KMS-11 (cell line): ENCODE results near the gene PAK1IP1.

Source experiments
- H2AFZ ChIP-seq: fragments of 200-600 bp; sonication (generic); 2 replicates; pipeline ENCODE4 v1.6.1; 2016; ENCODE audit warnings: antibody characterized with exemption, mixed run types, low read depth
- H3K27ac ChIP-seq: fragments of 200-600 bp; sonication (generic); 2 replicates; pipeline ENCODE4 v1.6.1; 2016; ENCODE audit warnings: mild to moderate bottlenecking, mixed run types
- H3K27me3 ChIP-seq: fragments of 200-600 bp; sonication (generic); 2 replicates; pipeline ENCODE4 v1.6.1; 2017; ENCODE audit warnings: mild to moderate bottlenecking, low read depth, mixed run types, moderate library complexity; ENCODE audit not compliant: insufficient read depth
- H3K36me3 ChIP-seq: fragments of 200-600 bp; sonication (generic); 2 replicates; pipeline ENCODE4 v1.6.1; 2017; ENCODE audit warnings: mild to moderate bottlenecking, mixed run types; ENCODE audit not compliant: insufficient read depth
- H3K4me1 ChIP-seq: fragments of 200-600 bp; sonication (generic); 2 replicates; pipeline ENCODE4 v1.6.1; 2016; ENCODE audit warnings: mild to moderate bottlenecking, low read depth, mixed run types; ENCODE audit not compliant: poor library complexity, severe bottlenecking
- H3K4me2 ChIP-seq: fragments of 200-600 bp; sonication (generic); 2 replicates; pipeline ENCODE4 v1.7.0; 2016; ENCODE audit warnings: mild to moderate bottlenecking, mixed run types
- H3K4me3 ChIP-seq: fragments of 200-600 bp; sonication (generic); IDR thresholded peaks from 2 replicates; pipeline ENCODE4 v1.6.1; 2017; ENCODE audit warnings: low read depth, low read length, mixed read lengths; ENCODE audit not compliant: insufficient read depth
- H3K79me2 ChIP-seq: fragments of 200-600 bp; sonication (generic); 2 replicates; pipeline ENCODE4 v1.6.1; 2016; ENCODE audit warnings: low read depth, mixed run types; ENCODE audit not compliant: insufficient read depth
- H3K9ac ChIP-seq: fragments of 200-600 bp; sonication (generic); 2 replicates; pipeline ENCODE4 v1.6.1; 2016; ENCODE audit warnings: mild to moderate bottlenecking, mixed run types
- H4K20me1 ChIP-seq: fragments of 200-600 bp; sonication (generic); 2 replicates; pipeline ENCODE4 v1.6.1; 2016; ENCODE audit warnings: mild to moderate bottlenecking, mixed run types; ENCODE audit not compliant: insufficient read depth
- TF ChIP-seq, protein P1 (sequence below): fragments of 200-600 bp; sonication (generic); conservative IDR thresholded peaks from 2 replicates; pipeline ENCODE4 v1.6.1; 2017; ENCODE audit warnings: low read depth, mild to moderate bottlenecking, antibody characterized with exemption, low read length, moderate library complexity, mixed read lengths

Gene PAK1IP1

DNA sequence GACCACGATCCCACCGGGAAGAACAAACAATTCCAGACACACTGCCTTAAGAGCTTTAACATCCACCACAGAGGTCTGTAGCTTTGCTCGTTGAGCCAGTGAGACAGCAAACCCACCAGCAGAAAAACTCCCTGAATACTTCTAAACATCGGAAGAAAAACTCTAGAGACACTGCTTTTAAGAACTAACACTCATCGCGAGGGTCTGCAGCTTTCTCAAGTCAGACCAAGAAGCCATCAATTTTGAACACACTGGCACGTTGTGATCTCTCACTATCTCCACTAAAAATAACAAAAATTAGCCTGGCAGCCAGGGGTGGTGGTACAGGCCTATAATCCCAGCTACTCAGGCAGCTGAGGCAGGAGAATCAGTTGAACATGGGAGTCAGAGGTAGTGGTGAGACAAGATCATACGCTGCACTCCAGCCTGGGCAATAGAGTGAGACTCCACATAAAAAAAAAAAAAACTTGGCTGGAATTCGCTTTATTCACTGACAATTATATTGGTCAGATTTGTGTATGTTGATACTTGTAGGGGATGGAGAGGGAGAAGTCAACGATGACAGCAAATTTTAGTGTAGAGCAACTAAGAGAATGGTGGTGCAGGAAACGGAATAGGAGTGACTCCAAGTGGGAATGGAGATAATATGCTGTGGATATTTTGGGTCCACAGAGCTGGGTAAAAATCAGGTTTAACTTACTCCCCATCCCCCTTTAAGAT lies 27.2 kb downstream of the PAK1IP1 start:
- no peaks in the 10 kb centered on the region for H3K27me3 ChIP-seq
- peak overlapping the region; percentile 46 for H3K27ac ChIP-seq
- no peak overlapping the region for H3K4me3 ChIP-seq
- peaks cover 37% of the 10 kb centered on the region for H3K4me1 ChIP-seq
- TF ChIP-seq, protein P1, sequence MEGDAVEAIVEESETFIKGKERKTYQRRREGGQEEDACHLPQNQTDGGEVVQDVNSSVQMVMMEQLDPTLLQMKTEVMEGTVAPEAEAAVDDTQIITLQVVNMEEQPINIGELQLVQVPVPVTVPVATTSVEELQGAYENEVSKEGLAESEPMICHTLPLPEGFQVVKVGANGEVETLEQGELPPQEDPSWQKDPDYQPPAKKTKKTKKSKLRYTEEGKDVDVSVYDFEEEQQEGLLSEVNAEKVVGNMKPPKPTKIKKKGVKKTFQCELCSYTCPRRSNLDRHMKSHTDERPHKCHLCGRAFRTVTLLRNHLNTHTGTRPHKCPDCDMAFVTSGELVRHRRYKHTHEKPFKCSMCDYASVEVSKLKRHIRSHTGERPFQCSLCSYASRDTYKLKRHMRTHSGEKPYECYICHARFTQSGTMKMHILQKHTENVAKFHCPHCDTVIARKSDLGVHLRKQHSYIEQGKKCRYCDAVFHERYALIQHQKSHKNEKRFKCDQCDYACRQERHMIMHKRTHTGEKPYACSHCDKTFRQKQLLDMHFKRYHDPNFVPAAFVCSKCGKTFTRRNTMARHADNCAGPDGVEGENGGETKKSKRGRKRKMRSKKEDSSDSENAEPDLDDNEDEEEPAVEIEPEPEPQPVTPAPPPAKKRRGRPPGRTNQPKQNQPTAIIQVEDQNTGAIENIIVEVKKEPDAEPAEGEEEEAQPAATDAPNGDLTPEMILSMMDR = no peak
- H3K4me2 ChIP-seq = peak overlapping the region; percentile 85
- H4K20me1 ChIP-seq = no peaks in the 10 kb centered on the region
- no peaks in the 10 kb centered on the region for H3K36me3 ChIP-seq
- peak overlapping the region; percentile 75; the same call in 1 of the 2 replicates for H3K9ac ChIP-seq
- peak overlapping the region; percentile 72 for H2AFZ ChIP-seq
- H3K79me2 ChIP-seq = peaks cover 4% of the 10 kb centered on the region; the same call in 1 of the 2 replicates

DNA sequence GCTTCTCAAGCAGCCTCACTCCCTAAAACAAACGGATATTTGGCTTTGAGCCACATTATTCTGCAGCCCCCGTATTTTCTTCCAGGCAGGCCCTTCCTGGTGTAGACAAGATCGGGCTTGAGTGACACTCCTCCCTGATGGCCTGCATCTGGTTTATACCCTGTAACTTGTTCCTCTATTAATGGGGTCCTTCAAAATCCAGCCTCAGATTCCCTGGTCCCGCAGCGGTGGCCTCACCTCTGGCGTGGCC lies 27.7 kb downstream of the PAK1IP1 start:
- Histone ChIP-seq H2AFZ (peak overlapping the region; percentile 72), H3K9ac (peak overlapping the region; percentile 75), H3K27me3 (no peaks in the 10 kb centered on the region), H3K4me3 (no peak overlapping the region), H3K4me2 (peak overlapping the region; percentile 85), H4K20me1 (no peaks in the 10 kb centered on the region), H3K79me2 (peaks cover 4% of the 10 kb centered on the region; the same call in 1 of the 2 replicates), H3K36me3 (no peaks in the 10 kb centered on the region), H3K27ac (peak overlapping the region; percentile 46), H3K4me1 (peaks cover 37% of the 10 kb centered on the region)
- TF ChIP-seq, protein P1 = no peak

DNA sequence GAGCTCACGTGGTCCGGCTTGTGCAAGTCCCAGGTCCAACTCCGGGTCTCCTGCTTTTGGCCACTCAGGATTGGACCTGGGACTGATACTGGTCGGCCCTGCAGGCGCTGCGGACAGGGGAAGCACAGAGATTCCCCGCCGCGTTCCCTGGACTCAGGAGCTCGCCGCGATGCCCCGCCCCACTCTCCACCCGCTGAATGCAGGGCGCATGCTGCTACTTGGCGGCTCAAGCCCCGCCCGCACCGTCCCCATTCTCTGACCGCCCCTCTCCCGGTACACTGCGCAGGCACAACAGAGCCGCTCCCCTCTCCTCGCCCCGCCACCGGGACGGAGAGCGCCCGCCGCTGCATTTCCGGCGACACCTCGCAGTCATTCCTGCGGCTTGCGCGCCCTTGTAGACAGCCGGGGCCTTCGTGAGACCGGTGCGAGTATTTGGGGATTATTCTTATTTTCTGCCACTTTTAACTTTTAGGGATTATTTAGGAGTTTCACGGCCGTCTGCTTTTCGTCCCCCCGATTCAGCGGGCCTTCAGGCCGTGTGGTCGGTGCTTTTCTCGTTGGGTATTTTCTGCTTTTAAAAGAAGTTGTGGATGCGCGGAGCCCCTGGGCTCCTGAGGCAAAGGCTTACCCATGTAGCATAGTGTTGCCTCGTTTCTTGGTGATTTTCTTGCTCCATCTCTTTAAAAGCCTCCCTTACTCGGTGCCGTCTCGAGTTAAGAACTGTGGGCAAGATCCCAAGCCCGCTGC lies 28.2 kb downstream of the PAK1IP1 start, which contains the start of gene TMEM14C:
Gene TMEM14C (plus strand): TSS at position 251 of the 747 bp plus-strand sequence. CDS start 1,544 bp downstream, outside the sequence.
- Histone ChIP-seq H2AFZ (peak within 1 kb of the TSS; percentile 72), H3K4me2 (peak within 1 kb of the TSS; percentile 85), H3K36me3 (no peaks in the 10 kb centered on the region), H3K27ac (peak within 1 kb of the TSS; percentile 71), H3K4me3 (no peak within 1 kb of the TSS), H3K79me2 (peaks cover 4% of the 10 kb centered on the region; the same call in 1 of the 2 replicates), H3K27me3 (no peaks in the 10 kb centered on the region), H4K20me1 (no peaks in the 10 kb centered on the region), H3K4me1 (peaks cover 37% of the 10 kb centered on the region), H3K9ac (peak within 1 kb of the TSS; percentile 75)
- TF ChIP-seq, protein P1 = no peak

DNA sequence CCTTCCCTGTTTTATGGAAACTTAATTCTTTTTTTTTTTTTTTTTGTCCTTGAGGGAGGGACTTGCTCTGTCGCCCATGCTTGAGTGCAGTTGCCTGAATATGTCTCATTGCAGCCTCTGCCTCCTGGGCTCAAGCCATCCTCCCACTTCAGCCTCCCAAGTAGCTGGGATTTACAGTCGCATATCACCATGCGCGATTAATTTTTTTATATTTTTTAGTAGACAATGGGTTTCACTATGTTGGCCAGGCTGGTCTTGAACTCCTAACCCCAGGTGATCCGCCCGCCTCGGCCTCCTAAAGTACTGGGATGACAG lies 28.8 kb downstream of the PAK1IP1 start:
- Histone ChIP-seq H3K4me2 (peak overlapping the region; percentile 39), H3K27ac (peak overlapping the region; percentile 71), H3K27me3 (no peaks in the 10 kb centered on the region), H2AFZ (peak overlapping the region; percentile 72), H3K4me1 (peaks cover 33% of the 10 kb centered on the region), H3K9ac (peak overlapping the region; percentile 75), H3K79me2 (peaks cover 4% of the 10 kb centered on the region; the same call in 1 of the 2 replicates), H3K4me3 (no peak overlapping the region), H3K36me3 (no peaks in the 10 kb centered on the region), H4K20me1 (no peaks in the 10 kb centered on the region)
- TF ChIP-seq, protein P1 = no peak
